Measurements from ENCODE around the gene AZU1. TPM values are rescaled to one million over a fixed set of nuclear protein-coding genes. Genes with fewer than 3 reads are reported as not detected.

The AZU1 gene
- polyA plus RNA-seq (2013), result 5.0 TPM

GRCh38 chr19:827710-828321, at the start of gene AZU1:
Gene AZU1, plus strand, starts transcription at chr19:827837. Its CDS starts 10 bp downstream, at chr19:827847.
- WGBS (ENCODE audit: insufficient coverage), result 79% methylated on average over 30 of the region's 33 CpGs
- Histone ChIP-seq H3K36me3 (ENCODE audit: control insufficient read depth in 4 of 4, insufficient read depth in 4 of 4, low read length in 3 of 4) (no peaks in the 10 kb centered on the region), H3K27me3 (replicated peaks in 2 of 5; ENCODE audit: control insufficient read depth in 4 of 5, insufficient read depth in 5 of 5, low read length in 4 of 5) (peaks cover 0 to 18% (median 3%) of the 10 kb centered on the region in 5 experiments), H3K27ac (ENCODE audit: insufficient read depth in 1 of 2, low read depth in 1 of 2, low read length in 2 of 2, poor library complexity in 1 of 2, severe bottlenecking in 2 of 2) (no peak within 1 kb of the TSS), H3K9me3 (ENCODE audit: control extremely low read depth in 1 of 5, control insufficient read depth in 4 of 5, insufficient read depth in 2 of 5, low read depth in 1 of 5, low read length in 4 of 5) (no peaks in the 10 kb centered on the region), H3K4me3 (ENCODE audit: control insufficient read depth in 1 of 7, extremely low read depth in 1 of 7, insufficient read depth in 4 of 7, low read depth in 2 of 7, low read length in 6 of 7) (no peak within 1 kb of the TSS), H3K4me1 (ENCODE audit: control extremely low read depth in 1 of 4, control insufficient read depth in 4 of 4, insufficient read depth in 4 of 4, low read length in 3 of 4) (peaks cover 0 to 7% (median 5%) of the 10 kb centered on the region in 4 experiments)
- ChIA-PET POLR2A (no interaction called here), CTCF (no interaction called here)
- DNase-seq, result no peak

DNA sequence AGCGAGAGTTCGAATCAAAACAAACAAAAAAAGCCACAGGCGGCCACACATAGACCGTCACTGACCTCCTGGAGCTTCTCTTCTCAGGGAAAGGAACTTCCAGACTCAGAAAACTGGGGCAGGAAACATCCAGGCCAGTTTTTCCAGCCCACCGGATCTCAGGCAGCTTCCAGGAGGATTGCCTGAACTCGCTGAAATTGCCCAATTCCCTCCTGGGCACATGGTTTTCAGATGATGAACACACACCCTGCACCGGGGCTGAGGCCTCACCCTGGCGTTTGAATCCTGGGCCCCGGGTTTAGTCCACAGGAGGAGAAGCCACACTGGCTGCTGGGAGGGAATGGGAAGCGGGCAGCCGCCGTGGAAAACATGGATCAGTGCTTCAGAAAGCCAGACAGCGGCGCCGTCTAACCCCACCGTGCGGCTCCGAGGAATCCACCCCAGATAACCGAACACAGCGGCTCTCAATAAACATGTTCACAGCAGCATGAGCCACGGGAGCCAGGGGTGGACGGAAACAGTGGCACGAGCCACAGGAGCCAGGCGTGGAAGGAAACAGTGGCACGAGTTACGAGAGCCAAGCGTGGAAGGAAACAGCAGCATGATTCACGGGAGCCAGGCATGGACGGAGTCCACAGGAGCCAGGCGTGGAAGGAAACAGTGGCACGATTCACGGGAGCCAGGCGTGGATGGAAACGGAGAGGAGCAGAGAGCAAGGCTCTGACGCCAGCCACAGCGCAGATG, 48.6 kb upstream of the AZU1 start:
- no peak overlapping the region for H3K27ac ChIP-seq (ENCODE audit: insufficient read depth in 1 of 2, low read depth in 1 of 2, low read length in 2 of 2, poor library complexity in 1 of 2, severe bottlenecking in 2 of 2)
- ChIA-PET POLR2A (no interaction called here), CTCF (no interaction called here)
- no peaks in the 10 kb centered on the region for H3K36me3 ChIP-seq (ENCODE audit: control insufficient read depth in 4 of 4, insufficient read depth in 4 of 4, low read length in 3 of 4)
- no peak for DNase-seq
- no peaks in the 10 kb centered on the region for H3K9me3 ChIP-seq (ENCODE audit: control extremely low read depth in 1 of 5, control insufficient read depth in 4 of 5, insufficient read depth in 2 of 5, low read depth in 1 of 5, low read length in 4 of 5)
- peaks cover 0 to 2% (median 0%) of the 10 kb centered on the region in 5 experiments for H3K27me3 ChIP-seq (replicated peaks in 2 of 5; ENCODE audit: control insufficient read depth in 4 of 5, insufficient read depth in 5 of 5, low read length in 4 of 5)
- no peaks in the 10 kb centered on the region for H3K4me1 ChIP-seq (ENCODE audit: control extremely low read depth in 1 of 4, control insufficient read depth in 4 of 4, insufficient read depth in 4 of 4, low read length in 3 of 4)
- H3K4me3 ChIP-seq (ENCODE audit: control insufficient read depth in 1 of 7, extremely low read depth in 1 of 7, insufficient read depth in 4 of 7, low read depth in 2 of 7, low read length in 6 of 7), result no peak overlapping the region
- WGBS (ENCODE audit: insufficient coverage), result 88% methylated on average over 36 of the region's 36 CpGs

DNA sequence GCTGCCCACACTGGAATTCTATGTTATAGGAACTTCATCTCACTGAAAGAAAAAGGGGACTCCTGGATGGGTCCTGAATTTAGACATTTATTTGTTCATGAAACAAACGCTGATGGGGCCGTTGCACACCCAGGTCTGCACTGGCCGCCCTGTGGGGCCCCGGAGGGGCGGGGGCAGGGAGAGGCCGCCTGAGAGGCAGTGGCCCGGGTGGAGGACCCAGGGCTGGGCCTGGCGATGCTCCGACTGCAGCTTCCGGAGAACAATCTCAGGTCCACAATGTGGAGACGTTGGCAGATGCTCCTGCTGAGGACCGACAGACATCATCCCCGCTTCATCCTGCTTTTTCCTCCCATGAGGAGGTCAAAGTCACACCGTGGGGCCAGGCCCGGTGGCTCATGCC, 46.7 kb upstream of the AZU1 start:
- H3K4me1 ChIP-seq (ENCODE audit: control extremely low read depth in 1 of 4, control insufficient read depth in 4 of 4, insufficient read depth in 4 of 4, low read length in 3 of 4), result no peaks in the 10 kb centered on the region
- H3K27ac ChIP-seq (ENCODE audit: insufficient read depth in 1 of 2, low read depth in 1 of 2, low read length in 2 of 2, poor library complexity in 1 of 2, severe bottlenecking in 2 of 2), result no peak overlapping the region
- DNase-seq, result no peak
- CTCF ChIA-PET, result no interaction called here
- 99% methylated on average over 15 of the region's 15 CpGs for WGBS (ENCODE audit: insufficient coverage)
- POLR2A ChIA-PET, result no interaction called here
- H3K36me3 ChIP-seq (ENCODE audit: control insufficient read depth in 4 of 4, insufficient read depth in 4 of 4, low read length in 3 of 4), result no peaks in the 10 kb centered on the region
- H3K4me3 ChIP-seq (ENCODE audit: control insufficient read depth in 1 of 7, extremely low read depth in 1 of 7, insufficient read depth in 4 of 7, low read depth in 2 of 7, low read length in 6 of 7), result no peak overlapping the region
- H3K9me3 ChIP-seq (ENCODE audit: control extremely low read depth in 1 of 5, control insufficient read depth in 4 of 5, insufficient read depth in 2 of 5, low read depth in 1 of 5, low read length in 4 of 5), result no peaks in the 10 kb centered on the region
- peaks cover 0 to 2% (median 0%) of the 10 kb centered on the region in 5 experiments for H3K27me3 ChIP-seq (replicated peaks in 2 of 5; ENCODE audit: control insufficient read depth in 4 of 5, insufficient read depth in 5 of 5, low read length in 4 of 5)

DNA sequence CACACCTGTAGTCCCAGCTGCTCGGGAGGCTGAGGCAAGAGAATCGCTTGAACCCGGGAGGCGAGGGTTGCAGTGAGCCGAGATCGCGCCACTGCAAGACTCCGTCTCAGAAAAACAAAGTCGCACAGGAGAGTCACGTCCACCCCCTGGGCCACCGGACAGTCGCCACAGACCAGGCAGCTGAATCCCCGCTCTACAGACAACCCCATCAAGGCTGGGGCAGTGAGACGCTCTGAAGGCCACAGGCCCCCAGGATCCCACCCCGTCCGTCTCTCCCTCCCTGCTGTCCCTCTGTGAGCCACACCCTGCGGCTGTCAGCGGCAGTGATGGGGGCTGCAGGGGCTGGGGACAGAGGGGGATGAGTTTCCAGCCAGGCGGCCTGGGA, 45.8 kb upstream of the AZU1 start:
- no peaks in the 10 kb centered on the region for H3K4me1 ChIP-seq (ENCODE audit: control extremely low read depth in 1 of 4, control insufficient read depth in 4 of 4, insufficient read depth in 4 of 4, low read length in 3 of 4)
- peaks cover 0 to 2% (median 0%) of the 10 kb centered on the region in 5 experiments for H3K27me3 ChIP-seq (replicated peaks in 2 of 5; ENCODE audit: control insufficient read depth in 4 of 5, insufficient read depth in 5 of 5, low read length in 4 of 5)
- H3K27ac ChIP-seq (ENCODE audit: insufficient read depth in 1 of 2, low read depth in 1 of 2, low read length in 2 of 2, poor library complexity in 1 of 2, severe bottlenecking in 2 of 2), result no peak overlapping the region
- CTCF ChIA-PET, result interaction anchor here (0.6 kb wide), 1 partner anchor 39 kb away, joined by 4 read pairs; no protein-coding TSS in a partner anchor
- no peaks in the 10 kb centered on the region for H3K9me3 ChIP-seq (ENCODE audit: control extremely low read depth in 1 of 5, control insufficient read depth in 4 of 5, insufficient read depth in 2 of 5, low read depth in 1 of 5, low read length in 4 of 5)
- no peak for DNase-seq
- no peaks in the 10 kb centered on the region for H3K36me3 ChIP-seq (ENCODE audit: control insufficient read depth in 4 of 4, insufficient read depth in 4 of 4, low read length in 3 of 4)
- no peak overlapping the region for H3K4me3 ChIP-seq (ENCODE audit: control insufficient read depth in 1 of 7, extremely low read depth in 1 of 7, insufficient read depth in 4 of 7, low read depth in 2 of 7, low read length in 6 of 7)
- POLR2A ChIA-PET, result interaction anchor here (0.6 kb wide), 1 partner anchor 97 kb away, joined by 4 read pairs; no protein-coding TSS in a partner anchor
- WGBS (ENCODE audit: insufficient coverage), result 100% methylated on average over 15 of the region's 19 CpGs

DNA sequence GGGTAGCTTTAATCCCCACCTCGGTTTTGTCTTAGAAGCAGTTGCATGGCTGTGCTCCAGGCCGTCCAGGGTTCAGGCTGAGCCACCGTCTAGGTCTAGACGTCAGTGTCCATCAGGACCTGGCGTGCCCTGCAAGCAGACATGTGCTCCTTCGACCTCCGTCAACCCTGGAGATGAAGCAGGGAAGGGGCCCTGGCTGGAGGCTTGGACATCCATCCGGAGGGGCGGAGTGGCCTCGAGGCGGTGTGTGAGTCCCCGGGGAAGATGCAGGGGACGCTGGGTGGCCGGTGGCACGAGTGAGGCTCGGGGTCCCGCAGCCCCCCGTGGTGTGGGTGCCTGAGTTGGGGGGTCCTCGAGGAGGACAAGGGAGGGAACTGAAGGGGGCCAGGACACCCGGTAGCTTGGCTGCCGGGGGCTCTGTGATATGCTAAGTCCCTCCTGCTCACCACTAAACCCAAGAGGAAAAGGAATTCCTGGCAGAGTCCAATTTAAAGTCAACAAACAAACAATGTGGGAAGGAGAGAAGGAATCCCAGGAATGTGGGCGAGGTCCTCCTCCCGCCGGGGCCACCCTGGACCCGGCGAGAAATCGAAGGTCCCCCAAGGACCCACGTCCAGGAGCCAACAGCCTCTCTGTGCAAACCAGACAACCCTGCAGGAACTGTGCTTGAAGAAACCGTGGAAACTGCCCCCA, 45.3 kb upstream of the AZU1 start:
- DNase-seq, result no peak
- Histone ChIP-seq H3K36me3 (ENCODE audit: control insufficient read depth in 4 of 4, insufficient read depth in 4 of 4, low read length in 3 of 4) (no peaks in the 10 kb centered on the region), H3K9me3 (ENCODE audit: control extremely low read depth in 1 of 5, control insufficient read depth in 4 of 5, insufficient read depth in 2 of 5, low read depth in 1 of 5, low read length in 4 of 5) (no peaks in the 10 kb centered on the region), H3K4me3 (ENCODE audit: control insufficient read depth in 1 of 7, extremely low read depth in 1 of 7, insufficient read depth in 4 of 7, low read depth in 2 of 7, low read length in 6 of 7) (no peak overlapping the region), H3K27me3 (replicated peaks in 2 of 5; ENCODE audit: control insufficient read depth in 4 of 5, insufficient read depth in 5 of 5, low read length in 4 of 5) (peaks cover 0 to 2% (median 0%) of the 10 kb centered on the region in 5 experiments), H3K4me1 (ENCODE audit: control extremely low read depth in 1 of 4, control insufficient read depth in 4 of 4, insufficient read depth in 4 of 4, low read length in 3 of 4) (no peaks in the 10 kb centered on the region), H3K27ac (ENCODE audit: insufficient read depth in 1 of 2, low read depth in 1 of 2, low read length in 2 of 2, poor library complexity in 1 of 2, severe bottlenecking in 2 of 2) (no peak overlapping the region)
- WGBS (ENCODE audit: insufficient coverage), result 88% methylated on average over 28 of the region's 29 CpGs
- POLR2A ChIA-PET, result interaction anchor here (0.6 kb wide), 1 partner anchor 97 kb away, joined by 4 read pairs; no protein-coding TSS in a partner anchor
- CTCF ChIA-PET, result no interaction called here

DNA sequence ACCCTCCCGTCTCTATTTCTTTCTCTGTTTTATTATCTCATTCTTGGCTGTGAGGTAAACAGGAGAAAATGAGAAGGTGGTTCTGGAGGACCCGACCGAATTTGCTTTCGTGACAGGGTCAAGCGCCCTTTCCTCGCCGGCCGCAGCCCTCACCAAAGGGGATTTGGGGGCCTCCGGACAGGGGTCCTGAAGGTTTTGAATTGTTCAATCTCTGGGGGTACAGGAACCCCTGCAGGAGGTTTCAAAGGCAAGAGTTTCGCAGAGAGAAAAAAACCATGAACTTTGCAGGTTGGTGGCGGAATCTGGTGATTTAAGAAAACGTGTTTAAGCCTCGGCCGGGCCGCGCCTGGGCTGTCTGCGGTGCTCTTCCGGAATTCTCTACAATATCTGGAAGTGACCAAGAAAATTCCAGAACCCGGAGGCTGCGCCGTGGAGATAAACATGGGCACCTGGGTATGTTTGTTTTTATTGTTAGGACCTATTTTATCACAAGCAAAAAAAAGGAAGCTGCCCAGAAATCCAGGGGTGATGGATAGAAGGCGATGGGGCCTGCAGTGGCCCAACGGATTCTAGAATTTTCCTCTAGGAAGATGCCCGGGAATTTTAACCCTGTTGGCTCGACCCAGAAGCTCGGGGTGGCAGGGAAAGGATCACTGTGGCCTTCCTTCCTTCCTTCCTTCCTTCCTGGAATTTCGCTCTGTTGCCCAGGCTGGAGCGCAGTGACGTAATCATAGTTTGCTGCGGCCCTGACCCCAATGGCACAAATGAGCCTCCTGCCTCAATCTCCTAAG, 44.6 kb upstream of the AZU1 start:
- no peaks in the 10 kb centered on the region for H3K9me3 ChIP-seq (ENCODE audit: control extremely low read depth in 1 of 5, control insufficient read depth in 4 of 5, insufficient read depth in 2 of 5, low read depth in 1 of 5, low read length in 4 of 5)
- CTCF ChIA-PET, result no interaction called here
- DNase-seq, result no peak
- H3K27ac ChIP-seq (ENCODE audit: insufficient read depth in 1 of 2, low read depth in 1 of 2, low read length in 2 of 2, poor library complexity in 1 of 2, severe bottlenecking in 2 of 2), result no peak overlapping the region
- no peaks in the 10 kb centered on the region for H3K4me1 ChIP-seq (ENCODE audit: control extremely low read depth in 1 of 4, control insufficient read depth in 4 of 4, insufficient read depth in 4 of 4, low read length in 3 of 4)
- H3K4me3 ChIP-seq (ENCODE audit: control insufficient read depth in 1 of 7, extremely low read depth in 1 of 7, insufficient read depth in 4 of 7, low read depth in 2 of 7, low read length in 6 of 7), result no peak overlapping the region
- 87% methylated on average over 29 of the region's 30 CpGs for WGBS (ENCODE audit: insufficient coverage)
- POLR2A ChIA-PET, result no interaction called here
- peaks cover 0 to 2% (median 0%) of the 10 kb centered on the region in 5 experiments for H3K27me3 ChIP-seq (replicated peaks in 2 of 5; ENCODE audit: control insufficient read depth in 4 of 5, insufficient read depth in 5 of 5, low read length in 4 of 5)
- no peaks in the 10 kb centered on the region for H3K36me3 ChIP-seq (ENCODE audit: control insufficient read depth in 4 of 4, insufficient read depth in 4 of 4, low read length in 3 of 4)

Data from common myeloid progenitor, CD34-positive (primary cell).